Neural progenitor cell (in vitro differentiated cells): ENCODE data around the gene HAS3. TPM values are rescaled to one million over a fixed set of nuclear protein-coding genes. Genes with fewer than 3 reads are reported as not detected.

Experiments used
- DNase-seq: peaks from one replicate; pipeline ENCODE4 v3.0.0-alpha.2; 2016; ENCODE audit warnings: low spot score
- H2AFZ ChIP-seq: fragments of 200-600 bp; sonication (generic); replicated peaks from 2 replicates; pipeline ENCODE4 v1.6.1; 2016; ENCODE audit warnings: antibody characterized with exemption
- H3F3A ChIP-seq: fragments of 200-600 bp; sonication (generic); 2 replicates; pipeline ENCODE4 v1.6.1; 2016; ENCODE audit warnings: antibody characterized with exemption, low read depth
- H3K27ac ChIP-seq: fragments of 200-600 bp; sonication (generic); 2 replicates; pipeline ENCODE4 v1.5.1; 2016; ENCODE audit warnings: mild to moderate bottlenecking
- H3K27me3 ChIP-seq: fragments of 200-600 bp; sonication (generic); 2 replicates; pipeline ENCODE4 v1.6.1; 2016; ENCODE audit warnings: mild to moderate bottlenecking, moderate library complexity
- H3K36me3 ChIP-seq: fragments of 200-600 bp; sonication (generic); 2 replicates; pipeline ENCODE4 v1.5.1; 2016
- H3K4me1 ChIP-seq: fragments of 200-600 bp; sonication (generic); 2 replicates; pipeline ENCODE4 v1.6.1; 2016; ENCODE audit warnings: mixed run types
- H3K4me2 ChIP-seq: fragments of 200-600 bp; sonication (generic); 2 replicates; pipeline ENCODE4 v1.6.1; 2016
- H3K4me3 ChIP-seq: fragments of 200-600 bp; sonication (generic); 2 replicates; pipeline ENCODE4 v1.5.1; 2016
- H3K79me2 ChIP-seq: fragments of 200-600 bp; sonication (generic); 2 replicates; pipeline ENCODE4 v1.6.1; 2016; ENCODE audit warnings: low read depth
- H3K9ac ChIP-seq: fragments of 200-600 bp; sonication (generic); 2 replicates; pipeline ENCODE4 v1.6.1; 2016
- H3K9me3 ChIP-seq: fragments of 200-600 bp; sonication (generic); 2 replicates; pipeline ENCODE4 v1.5.1; 2016; ENCODE audit warnings: low read depth
- H4K20me1 ChIP-seq: fragments of 200-600 bp; sonication (generic); 2 replicates; pipeline ENCODE4 v1.6.1; 2016; ENCODE audit warnings: low read depth
- H3K27ac Mint-ChIP-seq: 3 replicates; pipeline ENCODE4 v1.8.0; 2021; ENCODE audit warnings: mixed read lengths
- H3K27me3 Mint-ChIP-seq: 2 replicates; pipeline ENCODE4 v1.8.0; 2022; ENCODE audit warnings: low read depth, mild to moderate bottlenecking, inconsistent platforms, moderate library complexity, mixed read lengths; ENCODE audit not compliant: insufficient read depth
- H3K36me3 Mint-ChIP-seq: 3 replicates; pipeline ENCODE4 v1.8.0; 2021; ENCODE audit warnings: mixed read lengths
- H3K4me1 Mint-ChIP-seq: 3 replicates; pipeline ENCODE4 v1.8.0; 2021; ENCODE audit warnings: mixed read lengths
- H3K4me3 Mint-ChIP-seq: 3 replicates; pipeline ENCODE4 v1.8.0; 2021; ENCODE audit warnings: mild to moderate bottlenecking, moderate library complexity, mixed read lengths
- H3K9me3 Mint-ChIP-seq: 3 replicates; pipeline ENCODE4 v1.8.0; 2020; ENCODE audit warnings: mixed read lengths
- EZH2 ChIP-seq: fragments of 200-600 bp; sonication (generic); IDR thresholded peaks from 2 replicates; pipeline ENCODE4 v1.6.1; 2017; ENCODE audit warnings: antibody characterized with exemption, mild to moderate bottlenecking, moderate library complexity
- EZH2phosphoT487 ChIP-seq: fragments of 200-600 bp; sonication (generic); IDR thresholded peaks from 2 replicates; pipeline ENCODE4 v1.6.1; 2017; ENCODE audit warnings: antibody characterized with exemption
- total RNA-seq: library from RNA; depleted of rRNA; stranded (reverse); fragments of >200 nt; gene quantifications from 2 replicates; pipeline ENCODE4 v1.2.3, GENCODE V29; 2015; ENCODE audit warnings: low replicate concordance
- TF ChIP-seq, protein P1 (sequence below): fragments of 200-600 bp; sonication (generic); IDR thresholded peaks from 2 replicates; pipeline ENCODE4 v1.5.1; 2017; ENCODE audit warnings: antibody characterized with exemption, mild to moderate bottlenecking

The HAS3 gene
- total RNA-seq, 1 donor from 2014 or later = 2.5 TPM

DNA sequence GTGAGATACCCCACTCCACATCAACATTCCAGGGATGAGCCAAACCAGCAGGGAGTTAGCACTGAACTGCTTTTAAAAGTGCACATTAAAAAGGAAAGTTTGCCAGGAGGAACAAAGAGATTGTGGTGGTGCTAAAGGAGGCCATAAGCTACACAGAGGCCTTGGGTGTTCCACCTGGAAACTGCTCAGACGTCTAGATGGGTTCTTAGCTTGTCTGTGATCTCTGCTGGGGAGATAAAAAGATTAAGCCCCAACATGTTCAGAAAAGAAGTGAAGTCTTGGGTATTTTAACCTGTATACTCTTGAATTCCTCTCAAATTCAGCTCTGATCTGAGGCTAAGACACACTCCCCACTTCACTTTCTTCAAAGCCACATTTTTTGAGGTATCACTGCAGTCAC is 10.4 kb downstream of the HAS3 start:
- Histone ChIP-seq H3K36me3 (no peaks in the 10 kb centered on the region), H4K20me1 (peaks cover 43% of the 10 kb centered on the region), H3K4me2 (no peak overlapping the region), H3K9ac (no peak overlapping the region), H3K27ac (no peak overlapping the region), H3K79me2 (peaks cover 4% of the 10 kb centered on the region), H3K27me3 (no peaks in the 10 kb centered on the region), H2AFZ (no peak overlapping the region), H3F3A (peaks cover 4% of the 10 kb centered on the region), H3K4me1 (no peaks in the 10 kb centered on the region), H3K4me3 (no peak overlapping the region), H3K9me3 (no peaks in the 10 kb centered on the region)
- Mint-ChIP-seq H3K27me3 (peaks cover 3% of the 10 kb centered on the region), H3K27ac (no peak overlapping the region), H3K4me1 (no peaks in the 10 kb centered on the region), H3K4me3 (no peak overlapping the region), H3K36me3 (peaks cover 32% of the 10 kb centered on the region), H3K9me3 (no peaks in the 10 kb centered on the region)
- no peak for DNase-seq
- TF ChIP-seq EZH2 = no peak
- TF ChIP-seq EZH2phosphoT487 = no peak
- TF ChIP-seq, protein P1, sequence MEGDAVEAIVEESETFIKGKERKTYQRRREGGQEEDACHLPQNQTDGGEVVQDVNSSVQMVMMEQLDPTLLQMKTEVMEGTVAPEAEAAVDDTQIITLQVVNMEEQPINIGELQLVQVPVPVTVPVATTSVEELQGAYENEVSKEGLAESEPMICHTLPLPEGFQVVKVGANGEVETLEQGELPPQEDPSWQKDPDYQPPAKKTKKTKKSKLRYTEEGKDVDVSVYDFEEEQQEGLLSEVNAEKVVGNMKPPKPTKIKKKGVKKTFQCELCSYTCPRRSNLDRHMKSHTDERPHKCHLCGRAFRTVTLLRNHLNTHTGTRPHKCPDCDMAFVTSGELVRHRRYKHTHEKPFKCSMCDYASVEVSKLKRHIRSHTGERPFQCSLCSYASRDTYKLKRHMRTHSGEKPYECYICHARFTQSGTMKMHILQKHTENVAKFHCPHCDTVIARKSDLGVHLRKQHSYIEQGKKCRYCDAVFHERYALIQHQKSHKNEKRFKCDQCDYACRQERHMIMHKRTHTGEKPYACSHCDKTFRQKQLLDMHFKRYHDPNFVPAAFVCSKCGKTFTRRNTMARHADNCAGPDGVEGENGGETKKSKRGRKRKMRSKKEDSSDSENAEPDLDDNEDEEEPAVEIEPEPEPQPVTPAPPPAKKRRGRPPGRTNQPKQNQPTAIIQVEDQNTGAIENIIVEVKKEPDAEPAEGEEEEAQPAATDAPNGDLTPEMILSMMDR = no peak

DNA sequence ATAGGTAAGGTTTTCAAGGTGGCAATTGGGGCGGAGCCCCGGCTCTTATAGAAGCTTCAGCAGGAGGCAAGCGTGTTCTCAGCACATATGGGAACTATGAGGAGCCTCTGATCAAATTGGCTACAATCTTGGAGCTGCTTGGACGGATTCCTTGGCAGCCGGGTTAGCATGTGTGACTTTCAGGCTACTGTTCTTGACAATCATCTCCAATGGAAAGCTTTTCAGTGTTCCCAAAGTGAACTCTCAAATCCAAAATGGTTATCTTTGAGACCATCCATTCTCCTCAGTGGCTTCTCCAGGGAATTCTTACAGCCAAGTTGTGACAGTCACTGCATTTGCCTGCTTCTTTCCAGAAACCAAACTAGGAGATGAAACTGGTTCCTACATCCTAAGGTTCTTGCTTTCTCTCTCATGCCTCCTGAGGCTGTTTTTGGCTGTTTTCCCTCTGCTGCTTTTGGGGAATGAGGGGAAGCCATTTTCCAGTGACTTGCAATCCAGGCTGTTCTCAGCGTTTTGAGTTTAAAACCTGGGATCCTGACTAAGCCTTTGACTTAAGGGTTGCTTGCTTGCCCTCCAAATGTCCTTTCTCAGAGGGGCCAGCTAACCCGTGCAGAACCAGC is 10.9 kb downstream of the HAS3 start:
- TF ChIP-seq, protein P1 = no peak
- TF ChIP-seq EZH2 (no peak), EZH2phosphoT487 (no peak)
- no peak for DNase-seq
- Histone ChIP-seq H3K4me1 (no peaks in the 10 kb centered on the region), H3K27me3 (no peaks in the 10 kb centered on the region), H4K20me1 (peaks cover 40% of the 10 kb centered on the region), H2AFZ (no peak overlapping the region), H3K79me2 (peaks cover 4% of the 10 kb centered on the region), H3K4me2 (no peak overlapping the region), H3K9me3 (no peaks in the 10 kb centered on the region), H3F3A (peaks cover 4% of the 10 kb centered on the region), H3K27ac (no peak overlapping the region), H3K4me3 (no peak overlapping the region), H3K36me3 (no peaks in the 10 kb centered on the region), H3K9ac (no peak overlapping the region)
- no peaks in the 10 kb centered on the region for H3K4me1 Mint-ChIP-seq
- H3K27ac Mint-ChIP-seq = no peak overlapping the region
- H3K9me3 Mint-ChIP-seq = no peaks in the 10 kb centered on the region
- peaks cover 35% of the 10 kb centered on the region for H3K36me3 Mint-ChIP-seq
- no peak overlapping the region for H3K4me3 Mint-ChIP-seq
- peaks cover 3% of the 10 kb centered on the region for H3K27me3 Mint-ChIP-seq

DNA sequence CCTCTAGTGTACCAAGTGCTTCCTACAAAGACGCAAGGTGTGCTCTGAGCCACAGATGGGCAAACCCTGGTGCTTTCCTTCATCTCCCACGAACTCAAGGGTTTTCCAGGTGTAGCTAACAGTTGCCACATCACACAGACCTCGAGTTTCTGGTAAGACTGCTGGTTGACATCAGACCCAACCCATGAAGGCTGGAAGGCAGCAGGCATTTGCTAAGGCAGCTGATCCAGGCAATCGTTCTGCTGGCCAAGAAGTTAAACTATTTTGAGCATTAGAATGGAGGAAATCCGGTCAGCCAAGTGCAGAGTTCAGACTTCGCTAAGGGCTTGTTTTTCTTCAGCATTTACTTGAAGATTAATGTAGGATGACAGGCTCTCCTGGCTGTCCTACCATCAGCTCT is 11.5 kb downstream of the HAS3 start:
- peaks cover 39% of the 10 kb centered on the region for H4K20me1 ChIP-seq
- no peaks in the 10 kb centered on the region for H3K36me3 ChIP-seq
- H3K27ac ChIP-seq = peak overlapping the region; percentile 20
- no peak overlapping the region for H3K4me3 ChIP-seq
- H3K9me3 ChIP-seq = no peaks in the 10 kb centered on the region
- H3K9ac ChIP-seq = no peak overlapping the region
- no peak overlapping the region for H2AFZ ChIP-seq
- H3K79me2 ChIP-seq = peaks cover 6% of the 10 kb centered on the region
- no peak overlapping the region for H3K4me3 Mint-ChIP-seq
- DNase-seq = no peak
- no peak overlapping the region for H3K4me2 ChIP-seq
- no peak for TF ChIP-seq EZH2
- TF ChIP-seq EZH2phosphoT487 = no peak
- TF ChIP-seq, protein P1 = no peak
- H3K36me3 Mint-ChIP-seq = peaks cover 35% of the 10 kb centered on the region
- H3F3A ChIP-seq = peaks cover 4% of the 10 kb centered on the region
- H3K9me3 Mint-ChIP-seq = no peaks in the 10 kb centered on the region
- no peaks in the 10 kb centered on the region for H3K4me1 ChIP-seq
- no peak overlapping the region for H3K27ac Mint-ChIP-seq
- no peaks in the 10 kb centered on the region for H3K27me3 ChIP-seq
- H3K27me3 Mint-ChIP-seq = peaks cover 3% of the 10 kb centered on the region
- no peaks in the 10 kb centered on the region for H3K4me1 Mint-ChIP-seq
